Suppressor macrophage (primary cell): ENCODE results near the gene MYH10.

Experiments
- DNase-seq, 4 experiments: peaks; one replicate each; pipeline ENCODE4 v3.0.0-alpha.2; 2020 to 2022

Gene MYH10

GRCh38 chr17:8649157-8650118 is 18.9 kb upstream of the MYH10 start:
- no peak for DNase-seq

GRCh38 chr17:8647956-8648355 is 17.4 kb upstream of the MYH10 start:
- DNase-seq: no peak

- DNase-seq: no peak
Measured at GRCh38 chr17:8647202-8647601, 16.7 kb upstream of the MYH10 start.

- no peak for DNase-seq
Measured at GRCh38 chr17:8644507-8644902, 14.0 kb upstream of the MYH10 start.

GRCh38 chr17:8643855-8644506 is 13.5 kb upstream of the MYH10 start:
- no peak for DNase-seq

GRCh38 chr17:8639709-8640108 is 9.2 kb upstream of the MYH10 start:
- no peak for DNase-seq

- no peak for DNase-seq
Measured at GRCh38 chr17:8632061-8632460, 1.5 kb upstream of the MYH10 start.

GRCh38 chr17:8631554-8631877 is 991 bp upstream of the MYH10 start:
- peak in 1 of 4 experiments; percentile 18 for DNase-seq

- peak; percentile 94 to 98 (median 96) for DNase-seq
Measured at GRCh38 chr17:8630802-8631553, 453 bp upstream of the MYH10 start.

GRCh38 chr17:8629371-8630226 is 926 bp downstream of the MYH10 start:
- peak in 2 of 4 experiments; percentile 9 to 46 for DNase-seq

- DNase-seq: no peak
Measured at GRCh38 chr17:8628609-8629169, 1.8 kb downstream of the MYH10 start.

- DNase-seq: no peak
Measured at GRCh38 chr17:8628172-8628571, 2.4 kb downstream of the MYH10 start.

GRCh38 chr17:8623591-8623990 is 6.9 kb downstream of the MYH10 start:
- DNase-seq: no peak

GRCh38 chr17:8622191-8622590 is 8.3 kb downstream of the MYH10 start:
- no peak for DNase-seq

- DNase-seq: peak; percentile 12 to 58 (median 42)
Measured at GRCh38 chr17:8621585-8621984, 8.9 kb downstream of the MYH10 start.

GRCh38 chr17:8619294-8619693 is 11.2 kb downstream of the MYH10 start:
- DNase-seq: no peak

- no peak for DNase-seq
Measured at GRCh38 chr17:8618825-8619224, 11.7 kb downstream of the MYH10 start.

- DNase-seq: no peak
Measured at GRCh38 chr17:8614988-8615387, 15.5 kb downstream of the MYH10 start.

GRCh38 chr17:8611619-8612298 is 18.8 kb downstream of the MYH10 start:
- no peak for DNase-seq

- no peak for DNase-seq
Measured at GRCh38 chr17:8611137-8611536, 19.4 kb downstream of the MYH10 start.

GRCh38 chr17:8610558-8610957 is 20.0 kb downstream of the MYH10 start:
- no peak for DNase-seq
